G401.6 (cell line): ENCODE measurements around the gene CEMIP2.

Experiments
- FAIRE-seq: peaks from 2 replicates; lab custom pipeline; 2012; peaks lifted over from hg19 to GRCh38; lab: Jason Lieb, UNC

Gene CEMIP2

DNA sequence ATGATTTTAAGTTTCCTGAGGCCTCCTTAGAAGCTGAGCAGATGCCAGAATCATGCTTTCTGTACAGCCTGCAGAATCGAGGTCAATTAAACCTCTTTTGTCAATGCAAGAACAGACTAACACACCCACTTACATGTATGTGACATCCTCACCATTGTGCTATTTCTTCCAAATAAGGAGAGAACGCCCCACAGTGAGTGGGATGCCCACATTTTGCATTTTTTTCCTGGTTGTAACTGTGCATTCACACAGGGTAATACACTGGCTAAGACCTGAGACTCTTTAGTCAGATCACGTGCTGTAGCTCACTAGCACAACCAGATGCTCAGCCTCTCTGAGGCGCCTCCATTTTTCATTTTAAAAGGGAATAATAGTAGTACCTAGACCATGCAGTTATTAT is 4.4 kb upstream of the CEMIP2 start:
- FAIRE-seq = no peak

DNA sequence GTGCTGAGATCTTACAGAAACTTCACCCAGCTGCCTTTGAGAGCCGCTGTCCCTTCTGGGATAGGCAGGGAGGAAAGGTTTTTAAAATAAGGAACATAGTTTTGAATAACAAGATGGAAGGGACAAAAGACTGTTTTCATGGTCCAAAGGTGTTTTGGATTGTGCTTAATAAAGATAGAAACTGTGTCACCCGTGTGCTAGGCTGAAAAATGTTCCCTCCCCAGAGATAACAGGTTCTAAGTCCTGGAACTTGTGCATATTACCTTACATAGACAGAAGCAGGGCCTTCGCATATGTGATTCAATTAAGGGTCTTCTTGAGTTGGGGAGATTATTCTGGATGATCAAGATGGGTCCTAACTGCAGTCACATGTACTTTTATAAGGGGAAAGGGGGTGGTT is 1.9 kb upstream of the CEMIP2 start:
- no peak for FAIRE-seq

DNA sequence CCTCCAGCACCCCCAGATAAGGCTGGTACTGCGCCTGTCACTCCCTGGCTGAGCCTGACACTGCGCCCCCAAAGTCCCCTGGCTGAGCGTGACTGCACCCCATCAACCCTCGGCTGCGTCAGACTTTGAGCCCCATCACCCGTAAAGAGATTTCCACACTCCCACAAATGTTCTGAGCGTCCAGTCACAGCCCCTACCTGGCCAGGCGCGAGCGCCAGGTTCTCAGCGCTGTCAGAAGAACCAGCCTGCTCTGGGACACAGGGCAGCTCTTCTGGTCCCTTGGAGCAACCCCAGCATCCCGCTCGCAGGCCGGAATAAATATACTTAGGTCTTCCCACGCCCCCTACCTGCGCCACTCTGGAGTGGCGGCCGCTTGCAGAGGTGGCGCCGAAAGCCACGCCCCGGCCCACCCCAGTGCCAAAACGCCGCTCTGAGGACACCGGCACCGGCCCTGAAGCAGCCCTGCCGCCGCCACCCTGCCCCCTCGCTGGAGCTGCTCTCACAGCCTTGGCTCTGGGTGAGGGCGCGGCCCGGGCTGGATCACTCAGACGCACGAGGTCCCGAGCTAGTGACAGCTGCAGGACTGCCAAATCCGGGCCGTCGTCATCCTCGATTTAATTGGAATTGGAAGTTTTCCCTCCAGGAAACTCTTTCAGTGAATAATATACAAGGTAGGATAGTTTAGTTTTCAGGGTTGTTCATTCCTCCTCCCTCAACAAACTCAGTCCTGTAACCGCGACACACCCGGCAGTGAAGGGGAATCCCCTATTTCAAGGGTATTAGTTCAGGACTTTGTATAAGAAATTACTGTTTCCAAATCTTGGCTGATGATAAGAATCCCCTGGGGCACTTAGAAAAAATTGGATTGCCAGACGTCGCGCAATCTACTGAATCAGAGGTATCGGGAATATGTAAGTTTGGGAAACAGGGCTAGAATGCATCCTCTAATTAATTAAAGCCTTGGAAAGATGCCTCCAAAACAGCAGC is 1.2 kb upstream of the CEMIP2 start:
- FAIRE-seq = no peak

DNA sequence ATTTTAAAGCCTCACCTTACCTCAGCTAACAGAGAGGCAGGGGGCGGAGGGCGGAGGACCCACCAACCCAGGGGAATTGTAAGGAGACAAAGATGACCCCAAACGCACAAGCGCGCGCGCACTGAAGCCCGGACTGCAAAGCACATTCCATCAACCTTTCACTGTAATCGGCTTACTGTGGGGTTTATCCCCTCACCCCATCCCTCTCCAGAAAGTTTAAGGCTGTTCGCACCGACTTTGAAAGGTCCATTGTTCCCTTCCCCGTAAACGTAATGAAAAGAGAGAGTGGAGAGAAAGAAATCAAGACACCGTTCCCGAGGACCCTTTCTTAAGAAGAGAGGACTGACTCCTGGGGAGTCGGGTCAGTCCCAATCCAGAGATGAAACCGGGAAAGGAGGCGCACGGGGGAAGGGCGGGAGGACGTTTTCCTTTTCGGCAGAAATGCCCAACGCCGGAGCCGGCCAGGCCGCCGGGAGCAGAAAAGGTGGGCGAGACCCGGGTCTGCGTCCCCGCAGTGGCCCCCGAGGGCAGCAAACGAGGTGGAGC is 464 bp downstream of the CEMIP2 start:
- no peak for FAIRE-seq

DNA sequence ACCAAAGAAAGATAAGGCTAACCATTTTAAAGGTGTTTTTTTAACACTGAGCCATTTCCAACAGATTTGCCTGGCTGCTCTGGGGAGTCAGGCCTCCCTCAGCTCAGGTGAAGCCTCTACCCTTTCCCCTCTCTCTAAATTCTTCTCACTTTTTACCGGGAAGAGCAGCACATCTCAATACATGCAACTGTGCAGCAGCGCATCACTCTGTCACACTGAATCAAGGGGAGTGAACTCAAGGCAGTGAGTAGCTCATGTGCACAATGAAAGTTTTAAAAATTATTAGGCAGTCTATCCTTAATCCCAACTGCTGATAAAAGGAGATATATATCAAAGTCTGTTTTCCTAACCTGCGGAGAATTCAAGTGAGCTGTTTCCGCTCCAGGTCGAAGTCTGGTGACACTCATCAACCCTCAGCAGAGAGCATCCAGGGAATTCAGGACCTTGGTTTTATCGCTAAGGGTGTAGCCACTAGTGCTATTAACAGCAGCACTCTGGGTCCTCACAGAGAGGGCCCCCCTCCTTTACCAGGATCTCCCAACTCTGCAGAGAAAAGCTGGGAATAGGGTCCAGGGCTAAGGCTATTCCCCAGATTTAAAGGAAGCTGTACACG is 1.0 kb downstream of the CEMIP2 start:
- FAIRE-seq = no peak

DNA sequence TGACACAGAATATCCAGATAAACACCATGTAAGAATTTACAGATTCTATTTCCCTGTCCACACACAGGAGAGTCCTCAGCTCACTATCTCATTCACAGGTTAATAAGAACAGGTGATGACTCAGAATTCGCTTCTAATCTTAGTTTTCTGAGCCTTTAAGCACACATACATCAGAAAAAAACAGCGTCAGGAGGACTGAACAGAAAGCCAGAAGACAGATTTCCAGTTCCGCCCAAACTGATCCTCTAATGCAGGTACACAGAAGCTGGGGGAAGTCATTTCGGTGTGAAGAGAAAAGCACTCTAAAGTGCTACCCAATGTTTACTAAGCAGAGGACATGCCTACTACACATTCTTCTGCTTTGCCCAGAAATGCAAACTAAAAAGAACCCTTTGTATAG is 1.6 kb downstream of the CEMIP2 start:
- no peak for FAIRE-seq

DNA sequence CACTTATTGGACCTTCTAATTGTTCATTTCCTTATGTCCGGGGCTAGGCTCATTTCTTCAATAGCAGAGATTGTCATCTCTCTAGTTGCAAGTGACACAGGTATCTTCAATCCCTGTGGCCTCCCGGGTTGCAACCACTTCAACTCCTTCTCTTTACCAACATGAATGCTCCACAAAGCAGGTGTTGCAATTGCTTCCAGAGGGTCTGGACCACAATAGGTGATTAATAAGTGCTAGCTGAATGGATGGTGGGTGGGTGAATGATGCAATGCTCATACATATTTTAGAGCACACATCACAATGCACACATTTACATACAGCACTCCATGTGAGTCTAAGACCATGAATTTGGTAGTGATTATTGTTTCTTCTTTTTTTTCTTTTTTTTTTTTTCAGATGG is 2.6 kb downstream of the CEMIP2 start:
- no peak for FAIRE-seq

DNA sequence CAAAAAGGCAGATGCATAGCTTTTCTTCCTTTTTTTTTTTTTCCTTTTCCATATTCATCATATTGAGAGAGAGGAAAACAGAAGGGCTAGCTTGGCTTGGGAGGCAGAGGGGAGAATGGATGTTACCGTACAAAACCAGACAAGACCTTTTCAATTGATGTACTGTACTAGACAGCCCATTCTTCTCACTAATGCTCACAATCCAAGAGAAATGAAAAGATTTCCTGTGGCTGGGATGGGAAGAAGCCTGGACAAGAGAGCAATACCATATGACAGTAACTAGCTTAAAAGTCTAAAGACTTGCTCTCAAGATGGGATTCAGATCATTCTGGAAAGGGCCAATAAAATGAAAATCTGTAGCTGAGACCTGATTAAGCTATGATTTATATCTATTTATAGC is 3.4 kb downstream of the CEMIP2 start:
- FAIRE-seq = no peak

DNA sequence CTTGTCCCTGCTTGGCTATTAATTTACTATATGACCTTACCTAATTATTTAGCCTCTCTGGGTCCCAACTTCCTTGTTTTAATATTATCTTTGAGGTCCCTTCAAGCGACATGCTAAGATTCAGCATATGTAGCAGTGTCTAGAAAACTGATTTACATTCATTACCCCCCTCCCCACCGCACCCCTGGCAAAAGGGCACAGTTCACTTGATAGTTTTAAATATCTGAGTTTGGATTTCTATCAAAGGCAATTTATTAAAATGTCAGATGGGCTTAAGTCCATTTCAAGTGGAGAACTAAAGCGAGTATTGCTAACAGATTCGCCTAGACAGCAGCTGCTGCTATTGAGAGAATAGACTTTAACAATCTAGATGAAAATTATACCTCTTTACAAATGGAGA is 3.9 kb downstream of the CEMIP2 start:
- FAIRE-seq = no peak

DNA sequence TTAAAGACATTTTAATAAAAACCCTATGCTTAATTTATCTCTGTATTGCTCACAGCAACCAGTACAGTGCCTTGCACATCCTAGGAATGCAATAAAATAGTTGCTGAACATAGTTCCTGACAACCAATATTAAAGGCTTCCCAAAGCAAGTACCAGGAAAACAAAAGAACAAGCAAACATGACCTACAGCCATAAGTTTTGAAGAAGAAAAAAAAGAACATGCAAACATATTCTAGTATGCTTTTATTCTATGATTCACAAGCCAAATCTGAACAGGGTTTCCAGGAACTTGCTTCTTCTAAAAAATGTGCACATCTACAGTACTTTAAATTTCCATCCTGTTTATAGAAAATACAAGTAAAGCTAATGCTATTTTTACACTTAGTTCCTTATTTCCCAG is 4.5 kb downstream of the CEMIP2 start:
- FAIRE-seq = peak; percentile 13

DNA sequence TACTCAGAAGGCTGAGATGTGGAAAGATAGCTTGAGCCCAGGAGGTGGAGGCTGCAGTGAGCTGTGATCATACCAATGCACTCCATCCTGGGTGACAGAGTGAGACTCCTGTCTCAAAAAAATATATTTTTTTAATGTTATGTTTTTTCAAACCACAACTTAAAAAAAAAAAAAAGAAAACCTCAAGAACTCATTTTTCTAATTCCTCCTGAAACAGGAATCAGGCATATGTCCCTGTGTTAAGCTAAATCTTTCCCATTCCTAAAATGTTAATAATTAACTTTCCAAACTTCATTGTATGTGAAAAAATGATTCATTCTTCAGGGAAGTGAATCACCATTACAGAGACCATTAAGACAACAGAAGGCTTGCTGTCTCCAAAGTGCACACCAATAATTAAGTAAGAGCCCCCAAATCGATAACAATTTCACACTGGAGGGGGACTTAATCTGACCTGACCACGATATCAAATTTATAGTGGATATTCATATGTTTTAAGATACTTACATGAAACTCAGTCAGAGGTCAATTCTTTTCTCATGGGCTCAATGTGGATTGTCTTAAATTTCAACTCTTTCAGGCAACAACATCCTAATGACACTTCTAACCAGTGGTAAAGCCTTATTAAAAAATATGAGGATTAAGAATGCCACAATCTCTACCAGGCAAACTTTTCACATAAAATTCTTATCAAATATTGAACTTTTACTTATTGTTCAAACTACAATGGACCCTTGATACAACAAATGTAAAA is 5.2 kb downstream of the CEMIP2 start:
- FAIRE-seq = no peak

DNA sequence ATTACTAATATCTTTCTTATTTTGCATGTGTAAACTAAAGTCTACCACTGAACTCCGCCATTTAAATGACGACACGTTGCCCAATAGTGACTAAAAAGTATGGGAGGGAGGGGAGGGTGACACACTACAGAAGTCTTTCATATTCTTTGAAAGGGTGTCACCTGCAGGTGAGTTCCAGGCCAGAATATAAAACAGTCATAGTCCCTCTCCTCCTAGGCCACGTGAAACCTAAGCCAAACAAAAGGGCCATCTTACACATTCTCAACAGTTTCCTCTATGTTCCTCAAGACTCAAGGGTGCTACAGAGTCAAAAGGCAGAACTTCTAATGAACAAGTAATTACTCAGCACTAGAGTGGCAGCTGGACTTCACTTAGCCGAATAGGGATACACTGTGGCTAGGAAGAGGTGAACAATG is 6.4 kb downstream of the CEMIP2 start:
- no peak for FAIRE-seq

DNA sequence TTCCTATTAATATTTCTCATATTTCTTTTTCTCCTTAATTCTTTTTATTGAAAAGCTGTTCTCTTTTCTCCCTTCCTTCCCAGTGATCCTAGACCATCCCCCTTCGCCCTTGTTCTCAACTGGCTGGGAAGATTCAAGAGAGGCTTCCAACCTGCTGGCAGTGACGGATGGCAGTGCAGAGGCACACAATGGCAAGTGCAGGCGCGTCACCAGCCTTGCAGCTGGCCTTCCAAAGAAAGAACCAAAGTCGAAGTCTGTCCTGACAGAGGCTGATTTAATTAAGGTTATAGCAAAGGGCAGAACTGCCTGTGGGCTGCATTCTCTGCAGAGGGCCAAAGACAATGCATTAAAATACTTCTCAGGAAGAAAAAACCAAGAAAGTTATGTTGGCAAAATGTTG is 7.4 kb downstream of the CEMIP2 start:
- no peak for FAIRE-seq

DNA sequence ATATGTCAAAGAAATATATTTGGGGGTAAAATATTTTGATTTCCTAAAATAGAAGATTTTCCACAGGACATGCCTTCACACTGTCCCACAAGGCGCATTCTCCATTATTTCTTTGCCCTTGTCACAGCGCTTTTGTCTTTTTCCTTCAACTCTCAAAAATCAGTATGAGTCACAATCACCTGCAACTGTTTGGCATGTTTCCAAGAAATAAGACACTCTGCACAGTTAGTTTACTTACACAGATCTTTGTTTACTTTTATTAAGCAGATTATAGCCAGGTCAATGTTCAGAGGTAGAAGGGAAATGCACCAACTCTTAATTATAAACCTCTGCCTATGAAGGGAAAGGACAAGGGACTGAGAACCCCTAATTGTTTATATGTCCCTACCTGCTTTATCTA is 9.5 kb downstream of the CEMIP2 start:
- no peak for FAIRE-seq

DNA sequence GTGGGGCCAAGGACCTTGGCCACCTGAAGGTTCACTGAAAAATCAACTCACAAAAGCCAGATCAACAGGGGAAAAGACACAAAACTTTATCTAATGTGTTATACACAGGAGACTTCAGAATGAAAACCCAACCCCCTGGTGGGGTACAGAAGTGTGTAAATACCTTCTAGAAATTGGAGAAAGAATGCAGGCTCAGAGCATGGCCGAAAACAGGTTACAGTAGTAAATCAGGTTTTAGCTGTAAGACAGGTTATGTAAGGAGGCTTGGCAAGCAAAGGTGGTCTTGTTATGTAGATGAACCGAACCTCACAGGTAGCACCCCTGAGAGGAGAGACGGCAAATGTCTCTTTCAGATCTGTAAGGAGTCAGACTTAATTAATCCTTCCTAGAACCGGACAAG is 10.0 kb downstream of the CEMIP2 start:
- FAIRE-seq = no peak

DNA sequence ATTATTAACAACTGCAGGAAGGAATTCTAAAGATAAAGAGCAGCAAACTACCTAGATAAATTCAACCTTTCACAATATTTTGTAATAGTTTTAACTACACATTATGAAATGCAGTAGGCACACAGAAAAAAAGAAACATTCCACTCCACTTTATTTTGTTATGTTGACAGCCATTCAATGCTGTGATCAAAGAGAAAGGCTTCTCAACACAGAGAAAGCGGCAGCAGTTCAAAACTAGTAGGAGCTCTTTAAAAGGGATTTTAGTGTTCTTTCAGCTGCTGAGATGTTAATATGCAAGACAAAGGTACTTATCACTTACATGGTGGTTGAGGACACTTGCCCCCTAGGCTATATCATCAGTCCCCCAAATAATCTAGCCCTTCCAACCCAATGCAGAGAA is 11.6 kb downstream of the CEMIP2 start:
- peak; percentile 57 for FAIRE-seq

DNA sequence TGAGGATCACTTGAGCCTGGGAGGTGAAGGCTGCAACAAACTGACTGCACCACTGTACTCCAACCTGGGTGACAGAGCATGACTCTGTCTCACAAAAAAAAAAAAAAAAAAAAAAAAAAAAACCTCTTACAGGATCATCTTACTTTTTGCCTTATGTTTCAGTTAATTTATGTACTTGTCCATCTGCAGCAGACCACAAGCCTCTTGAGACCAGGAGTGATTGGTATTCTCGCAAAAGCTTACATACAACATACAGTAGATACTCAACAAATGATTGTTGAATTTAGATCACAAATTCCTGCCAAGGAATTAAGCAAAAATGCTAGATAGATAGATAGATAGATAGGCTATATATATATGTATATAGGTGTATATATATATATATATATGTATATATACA is 12.4 kb downstream of the CEMIP2 start:
- no peak for FAIRE-seq

DNA sequence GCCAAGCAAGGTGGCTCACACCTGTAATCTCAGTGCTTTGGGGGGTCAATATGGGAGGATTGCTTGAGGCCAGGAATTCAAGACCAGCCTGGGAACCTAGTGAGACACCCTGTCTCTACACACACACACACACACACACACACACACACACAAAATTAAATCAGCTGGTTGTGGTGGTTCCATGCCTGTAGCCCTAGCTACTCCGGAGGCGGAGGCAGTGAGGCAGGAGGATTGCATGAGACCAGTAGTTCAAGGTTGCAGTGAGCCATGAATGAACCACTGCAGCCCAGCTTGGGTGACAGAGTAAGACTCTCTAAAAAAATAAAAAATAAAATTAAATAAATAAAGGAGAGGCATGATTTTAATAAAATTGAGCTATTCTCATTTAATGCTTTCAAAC is 13.1 kb downstream of the CEMIP2 start:
- FAIRE-seq = no peak

DNA sequence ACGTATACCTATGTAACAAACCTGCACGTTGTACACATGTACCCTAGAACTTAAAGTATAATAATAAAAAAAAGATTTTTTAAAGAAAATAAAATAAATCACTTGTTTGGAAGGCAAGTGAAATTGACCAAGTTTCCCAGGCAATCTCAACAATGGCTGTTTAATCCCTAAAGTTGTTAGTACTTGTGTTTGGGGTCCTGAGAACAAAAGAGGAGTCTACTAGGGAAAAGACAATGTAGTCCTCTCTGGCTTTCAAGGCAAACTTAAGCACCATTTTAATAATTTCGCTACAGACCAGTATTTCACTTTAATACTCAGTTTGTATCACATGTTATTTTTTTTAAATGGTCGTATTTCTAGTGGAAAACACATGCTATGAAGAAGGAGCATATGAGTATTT is 14.2 kb downstream of the CEMIP2 start:
- FAIRE-seq = no peak

DNA sequence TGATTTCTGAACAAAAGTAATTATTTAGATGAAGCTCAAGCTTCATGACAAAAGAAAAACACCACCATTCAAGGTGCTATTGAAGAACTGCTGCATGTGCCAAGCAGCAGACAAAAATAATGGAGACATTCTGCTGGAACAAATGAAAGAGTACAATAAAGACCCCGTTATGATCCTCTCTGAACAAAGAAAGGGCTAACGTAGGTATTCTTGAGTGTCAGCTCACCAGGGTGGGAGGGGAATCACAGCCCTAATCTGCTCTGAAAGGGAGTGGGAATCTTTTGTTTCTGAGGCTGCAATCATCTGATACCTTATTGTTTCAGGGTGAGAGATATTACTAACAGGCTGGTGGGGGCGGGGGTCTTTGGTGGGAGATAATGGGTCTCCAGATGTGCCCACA is 15.4 kb downstream of the CEMIP2 start:
- no peak for FAIRE-seq

DNA sequence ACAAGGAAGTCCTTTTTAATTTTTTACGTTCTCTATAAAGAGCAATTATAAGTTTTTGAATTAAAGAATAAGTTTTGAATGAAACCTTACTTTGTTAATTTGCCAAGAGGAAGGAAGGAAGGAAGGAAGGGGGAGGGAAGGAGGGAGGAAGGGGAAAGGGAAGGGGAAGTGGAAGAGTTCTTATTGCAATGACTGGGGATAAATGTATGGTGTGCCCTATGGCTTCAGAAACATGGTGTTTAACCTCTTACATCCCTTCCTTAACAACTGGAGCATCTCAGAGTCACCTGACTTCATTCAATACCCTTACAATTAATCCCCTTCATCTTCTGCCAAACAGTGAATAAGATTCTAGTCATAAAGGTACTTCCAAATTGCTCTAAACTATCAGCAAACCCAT is 16.0 kb downstream of the CEMIP2 start:
- FAIRE-seq = no peak

DNA sequence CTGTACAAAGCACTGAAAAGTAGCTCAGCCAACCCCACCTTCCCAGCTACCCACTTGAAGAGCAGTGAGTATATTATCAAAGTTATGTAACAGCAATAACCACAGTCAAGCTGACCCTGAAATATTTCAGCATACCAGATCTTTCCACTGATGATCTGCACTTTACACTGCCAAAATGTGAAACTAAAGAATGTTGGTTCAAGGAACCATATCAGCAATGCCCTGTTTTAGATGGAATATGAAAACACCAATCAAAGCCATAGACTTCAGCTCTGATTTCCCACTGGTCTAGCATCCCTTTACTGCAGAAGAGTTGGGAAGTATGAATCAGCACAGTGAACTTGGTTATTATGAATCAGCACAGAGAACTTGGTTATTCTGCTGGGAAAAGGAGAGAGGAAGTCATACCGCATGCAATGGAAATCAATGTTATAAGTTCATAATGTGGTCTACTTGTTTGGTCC is 20.0 kb downstream of the CEMIP2 start:
- FAIRE-seq = no peak

DNA sequence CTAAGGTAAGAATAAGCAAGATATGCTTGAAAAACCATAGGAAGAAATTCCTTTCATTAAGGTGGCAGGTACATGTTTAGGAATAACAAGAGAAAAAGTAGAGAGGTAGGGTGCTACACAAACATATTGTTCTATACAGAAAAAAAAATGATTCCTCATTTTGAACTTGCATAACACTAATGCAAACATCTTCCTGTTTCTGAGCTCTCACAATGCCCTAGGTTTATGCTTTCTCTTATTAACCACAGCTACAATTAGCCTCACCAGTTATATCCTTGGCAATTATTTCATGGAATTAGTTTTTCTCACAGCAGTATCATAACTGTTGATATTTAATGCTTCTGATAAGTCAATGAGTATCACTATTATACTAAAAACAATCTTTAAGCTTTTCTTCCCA is 20.7 kb downstream of the CEMIP2 start:
- FAIRE-seq = no peak
